Measurements from ENCODE around the gene MYL12B.

MYL12B gene

DNA sequence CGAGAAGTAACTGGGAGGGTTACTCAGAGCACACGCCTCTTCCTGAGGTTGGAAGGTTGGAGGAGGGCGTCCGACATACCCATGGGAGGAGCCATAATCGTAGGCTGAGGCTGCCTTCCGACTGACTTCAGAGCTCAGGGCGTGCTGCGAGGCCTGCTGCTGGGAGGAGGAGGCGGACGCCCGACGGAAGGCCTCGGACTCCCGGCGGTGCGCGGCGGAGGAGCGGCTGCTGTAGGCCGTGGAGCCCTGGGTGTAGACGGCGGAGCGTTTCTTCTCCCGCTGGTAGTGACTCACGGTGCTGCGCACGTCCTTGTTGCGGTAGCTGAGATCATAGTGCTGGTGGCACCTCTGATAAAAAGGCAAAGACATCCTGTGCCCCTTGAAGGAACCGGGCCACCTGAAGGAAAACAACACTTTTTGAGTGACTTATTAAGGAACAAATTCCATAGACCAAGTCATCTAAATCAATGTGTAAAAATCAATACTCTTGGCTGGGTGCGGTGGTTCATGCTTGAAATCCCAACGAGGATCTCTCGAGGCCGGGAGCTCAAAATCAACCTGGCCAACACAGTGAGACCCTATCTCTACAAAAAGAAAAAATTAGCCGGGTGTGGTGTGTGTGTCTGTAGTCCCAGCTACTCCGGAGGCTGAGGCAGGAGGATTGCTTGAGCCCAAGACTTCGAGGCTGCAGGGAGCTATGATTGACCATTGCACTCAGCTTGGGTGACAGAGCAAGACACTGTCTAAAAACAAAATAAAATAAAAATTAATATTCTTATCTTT lies 46.9 kb upstream of the MYL12B start:
- Histone ChIP-seq H3K9ac (ENCODE audit: low read depth, low read length, poor library complexity) (no peak overlapping the region), H3K9me3 (replicated peaks in 1 of 2; ENCODE audit: control insufficient read depth in 2 of 2, insufficient read depth in 1 of 2, low read depth in 1 of 2, low read length in 2 of 2) (no peaks in the 10 kb centered on the region), H3K4ac (ENCODE audit: low read length) (peak overlapping the region; percentile 59), H3K4me1 (ENCODE audit: control insufficient read depth in 2 of 2, insufficient read depth in 1 of 2, low read depth in 1 of 2, low read length in 2 of 2) (peaks cover 3 to 17% of the 10 kb centered on the region in 2 donors), H2AFZ (ENCODE audit: low read length) (no peak overlapping the region), H4K91ac (ENCODE audit: low read depth, low read length, poor library complexity) (no peak overlapping the region), H3K79me1 (ENCODE audit: low read depth, low read length) (no peaks in the 10 kb centered on the region), H2BK15ac (ENCODE audit: low read length) (no peak overlapping the region), H3K27ac (replicated peaks; ENCODE audit: low read length) (no peak overlapping the region), H3K14ac (ENCODE audit: low read length) (no peak overlapping the region), H3K4me3 (ENCODE audit: low read length in 2 of 2) (no peak overlapping the region), H3K18ac (ENCODE audit: low read length) (no peak overlapping the region), H2BK12ac (ENCODE audit: low read length) (peak overlapping the region; percentile 91), H3K4me2 (ENCODE audit: insufficient read depth, low read length, poor library complexity, severe bottlenecking) (no peak overlapping the region), H3K23ac (ENCODE audit: low read depth, low read length, poor library complexity) (no peak overlapping the region), H2BK5ac (ENCODE audit: low read length) (no peak overlapping the region), H3K27me3 (ENCODE audit: control insufficient read depth in 3 of 3, insufficient read depth in 3 of 3, low read depth in 1 of 3, low read length in 3 of 3) (peaks cover 0 to 2% (median 0%) of the 10 kb centered on the region in 3 experiments), H3K36me3 (replicated peaks in 1 of 2; ENCODE audit: control insufficient read depth in 2 of 2, insufficient read depth in 2 of 2, low read length in 2 of 2) (no peaks in the 10 kb centered on the region), H2AK5ac (ENCODE audit: low read depth, low read length) (peak overlapping the region; percentile 87), H2BK120ac (ENCODE audit: low read depth, low read length) (no peak overlapping the region), H4K8ac (ENCODE audit: low read depth, low read length) (no peak overlapping the region)
- DNase-seq (ENCODE audit: low spot score) = no peak
- WGBS, 2 donors (ENCODE audit: extremely low coverage in 2 of 2, insufficient read length in 2 of 2, insufficient replicate concordance in 1 of 2) = no CpG with 5 or more reads among the region's 36 CpGs

- no peak overlapping the region for H2BK5ac ChIP-seq (ENCODE audit: low read length)
- no peak overlapping the region for H3K9ac ChIP-seq (ENCODE audit: low read depth, low read length, poor library complexity)
- H3K36me3 ChIP-seq (replicated peaks in 1 of 2; ENCODE audit: control insufficient read depth in 2 of 2, insufficient read depth in 2 of 2, low read length in 2 of 2) = no peaks in the 10 kb centered on the region
- H3K18ac ChIP-seq (ENCODE audit: low read length) = no peak overlapping the region
- H2BK12ac ChIP-seq (ENCODE audit: low read length) = no peak overlapping the region
- H2BK120ac ChIP-seq (ENCODE audit: low read depth, low read length) = no peak overlapping the region
- H3K14ac ChIP-seq (ENCODE audit: low read length) = no peak overlapping the region
- H2AK5ac ChIP-seq (ENCODE audit: low read depth, low read length) = no peak overlapping the region
- no peak overlapping the region for H3K4me2 ChIP-seq (ENCODE audit: insufficient read depth, low read length, poor library complexity, severe bottlenecking)
- H3K4ac ChIP-seq (ENCODE audit: low read length) = no peak overlapping the region
- peaks cover 0 to 10% of the 10 kb centered on the region in 2 donors for H3K4me1 ChIP-seq (ENCODE audit: control insufficient read depth in 2 of 2, insufficient read depth in 1 of 2, low read depth in 1 of 2, low read length in 2 of 2)
- no peak overlapping the region for H3K27ac ChIP-seq (replicated peaks; ENCODE audit: low read length)
- DNase-seq (ENCODE audit: low spot score) = no peak
- no peak overlapping the region for H2BK15ac ChIP-seq (ENCODE audit: low read length)
- H3K4me3 ChIP-seq (ENCODE audit: low read length in 2 of 2) = no peak overlapping the region
- no peaks in the 10 kb centered on the region for H3K79me1 ChIP-seq (ENCODE audit: low read depth, low read length)
- no peak overlapping the region for H3K23ac ChIP-seq (ENCODE audit: low read depth, low read length, poor library complexity)
- H4K91ac ChIP-seq (ENCODE audit: low read depth, low read length, poor library complexity) = no peak overlapping the region
- H2AFZ ChIP-seq (ENCODE audit: low read length) = no peak overlapping the region
- WGBS, 2 donors (ENCODE audit: extremely low coverage in 2 of 2, insufficient read length in 2 of 2, insufficient replicate concordance in 1 of 2) = no CpG with 5 or more reads among the region's 5 CpGs
- H3K9me3 ChIP-seq (replicated peaks in 1 of 2; ENCODE audit: control insufficient read depth in 2 of 2, insufficient read depth in 1 of 2, low read depth in 1 of 2, low read length in 2 of 2) = no peaks in the 10 kb centered on the region
- peaks cover 0 to 2% (median 0%) of the 10 kb centered on the region in 3 experiments for H3K27me3 ChIP-seq (ENCODE audit: control insufficient read depth in 3 of 3, insufficient read depth in 3 of 3, low read depth in 1 of 3, low read length in 3 of 3)
- H4K8ac ChIP-seq (ENCODE audit: low read depth, low read length) = no peak overlapping the region
Observed at GRCh38 chr18:3216987-3217386, 44.9 kb upstream of the MYL12B start.

GRCh38 chr18:3217948-3218647 lies 43.8 kb upstream of the MYL12B start:
- WGBS, 2 donors (ENCODE audit: extremely low coverage in 2 of 2, insufficient read length in 2 of 2, insufficient replicate concordance in 1 of 2) = no CpG with 5 or more reads among the region's 3 CpGs
- H3K27ac ChIP-seq (replicated peaks; ENCODE audit: low read length) = no peak overlapping the region

DNA sequence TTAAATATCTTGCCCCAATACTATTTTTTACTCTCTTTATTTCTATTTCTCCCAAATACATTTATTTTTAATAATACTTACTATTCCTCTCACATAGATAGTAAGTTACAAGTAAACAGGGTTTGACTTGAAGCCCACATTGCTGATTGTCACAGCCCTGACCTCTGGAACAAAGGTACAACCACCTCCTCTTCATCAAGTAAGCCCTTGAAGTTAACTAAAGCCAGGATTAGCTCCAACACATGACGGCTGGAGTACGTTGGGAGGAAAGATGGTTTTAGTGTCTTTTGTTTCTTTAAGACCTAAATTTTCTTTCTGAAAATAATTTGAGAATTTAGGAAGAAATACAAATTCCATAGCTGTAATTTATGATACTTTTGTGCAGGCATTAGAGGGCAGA lies 43.1 kb upstream of the MYL12B start:
- Histone ChIP-seq H3K79me1 (ENCODE audit: low read depth, low read length) (no peaks in the 10 kb centered on the region), H2AK5ac (ENCODE audit: low read depth, low read length) (no peak overlapping the region), H3K4ac (ENCODE audit: low read length) (no peak overlapping the region), H3K23ac (ENCODE audit: low read depth, low read length, poor library complexity) (no peak overlapping the region), H3K36me3 (replicated peaks in 1 of 2; ENCODE audit: control insufficient read depth in 2 of 2, insufficient read depth in 2 of 2, low read length in 2 of 2) (no peaks in the 10 kb centered on the region), H3K4me1 (ENCODE audit: control insufficient read depth in 2 of 2, insufficient read depth in 1 of 2, low read depth in 1 of 2, low read length in 2 of 2) (peaks cover 0 to 8% of the 10 kb centered on the region in 2 donors), H3K4me3 (ENCODE audit: low read length in 2 of 2) (no peak overlapping the region), H2BK5ac (ENCODE audit: low read length) (no peak overlapping the region), H3K18ac (ENCODE audit: low read length) (no peak overlapping the region), H3K4me2 (ENCODE audit: insufficient read depth, low read length, poor library complexity, severe bottlenecking) (no peak overlapping the region), H2BK15ac (ENCODE audit: low read length) (no peak overlapping the region), H3K27ac (replicated peaks; ENCODE audit: low read length) (no peak overlapping the region), H3K9me3 (replicated peaks in 1 of 2; ENCODE audit: control insufficient read depth in 2 of 2, insufficient read depth in 1 of 2, low read depth in 1 of 2, low read length in 2 of 2) (no peaks in the 10 kb centered on the region), H2BK12ac (ENCODE audit: low read length) (no peak overlapping the region), H3K9ac (ENCODE audit: low read depth, low read length, poor library complexity) (no peak overlapping the region), H3K14ac (ENCODE audit: low read length) (no peak overlapping the region), H4K91ac (ENCODE audit: low read depth, low read length, poor library complexity) (no peak overlapping the region), H3K27me3 (ENCODE audit: control insufficient read depth in 3 of 3, insufficient read depth in 3 of 3, low read depth in 1 of 3, low read length in 3 of 3) (peaks cover 0 to 2% (median 0%) of the 10 kb centered on the region in 3 experiments), H4K8ac (ENCODE audit: low read depth, low read length) (no peak overlapping the region), H2BK120ac (ENCODE audit: low read depth, low read length) (no peak overlapping the region), H2AFZ (ENCODE audit: low read length) (peak overlapping the region; percentile 66)
- whole genome bisulfite sequencing, 2 donors (ENCODE audit: extremely low coverage in 2 of 2, insufficient read length in 2 of 2, insufficient replicate concordance in 1 of 2) = no CpG with 5 or more reads among the region's 2 CpGs
- no peak for DNase-seq (ENCODE audit: low spot score)

More at GRCh38 chr18:3217948-3218647, 43.8 kb upstream of the MYL12B start:
- no peak overlapping the region for H2BK5ac ChIP-seq (ENCODE audit: low read length)
- H2BK15ac ChIP-seq (ENCODE audit: low read length) = no peak overlapping the region
- no peak overlapping the region for H2BK120ac ChIP-seq (ENCODE audit: low read depth, low read length)
- H4K91ac ChIP-seq (ENCODE audit: low read depth, low read length, poor library complexity) = no peak overlapping the region
- no peak overlapping the region for H3K23ac ChIP-seq (ENCODE audit: low read depth, low read length, poor library complexity)
- no peak overlapping the region for H3K4ac ChIP-seq (ENCODE audit: low read length)
- H3K18ac ChIP-seq (ENCODE audit: low read length) = no peak overlapping the region
- no peak overlapping the region for H2AK5ac ChIP-seq (ENCODE audit: low read depth, low read length)
- H3K36me3 ChIP-seq (replicated peaks in 1 of 2; ENCODE audit: control insufficient read depth in 2 of 2, insufficient read depth in 2 of 2, low read length in 2 of 2) = no peaks in the 10 kb centered on the region
- no peak for DNase-seq (ENCODE audit: low spot score)
- no peak overlapping the region for H3K4me3 ChIP-seq (ENCODE audit: low read length in 2 of 2)
- no peak overlapping the region for H2AFZ ChIP-seq (ENCODE audit: low read length)
- H3K27me3 ChIP-seq (ENCODE audit: control insufficient read depth in 3 of 3, insufficient read depth in 3 of 3, low read depth in 1 of 3, low read length in 3 of 3) = peaks cover 0 to 2% (median 0%) of the 10 kb centered on the region in 3 experiments
- H3K9me3 ChIP-seq (replicated peaks in 1 of 2; ENCODE audit: control insufficient read depth in 2 of 2, insufficient read depth in 1 of 2, low read depth in 1 of 2, low read length in 2 of 2) = no peaks in the 10 kb centered on the region
- no peak overlapping the region for H2BK12ac ChIP-seq (ENCODE audit: low read length)
- peaks cover 0 to 8% of the 10 kb centered on the region in 2 donors for H3K4me1 ChIP-seq (ENCODE audit: control insufficient read depth in 2 of 2, insufficient read depth in 1 of 2, low read depth in 1 of 2, low read length in 2 of 2)
- no peak overlapping the region for H4K8ac ChIP-seq (ENCODE audit: low read depth, low read length)
- no peak overlapping the region for H3K4me2 ChIP-seq (ENCODE audit: insufficient read depth, low read length, poor library complexity, severe bottlenecking)
- no peaks in the 10 kb centered on the region for H3K79me1 ChIP-seq (ENCODE audit: low read depth, low read length)
- no peak overlapping the region for H3K9ac ChIP-seq (ENCODE audit: low read depth, low read length, poor library complexity)
- no peak overlapping the region for H3K14ac ChIP-seq (ENCODE audit: low read length)

All from neuronal stem cell (in vitro differentiated cells).